GM23338 (cell line): ENCODE data around the gene ITLN1. TPM values are rescaled to one million over a fixed set of nuclear protein-coding genes. Genes with fewer than 3 reads are reported as not detected.

Experiments used
- ATAC-seq: fragments of 200-7000 bp; cut with Tn5 transposase; 3 replicates; pipeline ENCODE4 v1.9.1; 2020
- DNase-seq: peaks from one replicate; pipeline ENCODE4 v3.0.0-alpha.2; 2015; ENCODE audit warnings: low spot score
- H2AFZ ChIP-seq: fragments of 200-600 bp; sonication (generic); 2 replicates; pipeline ENCODE4 v1.8.0; 2016; ENCODE audit warnings: antibody characterized with exemption, mild to moderate bottlenecking, moderate library complexity
- H3F3A ChIP-seq: fragments of 200-600 bp; sonication (generic); replicated peaks from 2 replicates; pipeline ENCODE4 v1.8.0; 2017; ENCODE audit warnings: antibody characterized with exemption, mixed run types, low read depth
- H3K27ac ChIP-seq: fragments of 200-600 bp; sonication (generic); 2 replicates; pipeline ENCODE4 v1.6.1; 2016; ENCODE audit warnings: low read depth
- H3K27me3 ChIP-seq: fragments of 200-600 bp; sonication (generic); 2 replicates; pipeline ENCODE4 v1.8.0; 2016; ENCODE audit warnings: mild to moderate bottlenecking, mixed run types, moderate library complexity; ENCODE audit not compliant: insufficient read depth
- H3K36me3 ChIP-seq: fragments of 200-600 bp; sonication (generic); 2 replicates; pipeline ENCODE4 v1.8.0; 2016; ENCODE audit warnings: mild to moderate bottlenecking; ENCODE audit not compliant: insufficient read depth
- H3K4me1 ChIP-seq: fragments of 200-600 bp; sonication (generic); 2 replicates; pipeline ENCODE4 v1.8.0; 2016; ENCODE audit warnings: mild to moderate bottlenecking, moderate library complexity; ENCODE audit not compliant: insufficient read depth
- H3K4me2 ChIP-seq: fragments of 200-600 bp; sonication (generic); 2 replicates; pipeline ENCODE4 v1.7.1; 2017; ENCODE audit warnings: mixed run types
- H3K4me3 ChIP-seq: fragments of 200-600 bp; sonication (generic); 2 replicates; pipeline ENCODE4 v1.6.1; 2016; ENCODE audit warnings: mixed run types
- H3K79me2 ChIP-seq: fragments of 200-600 bp; sonication (generic); replicated peaks from 2 replicates; pipeline ENCODE4 v1.8.0; 2017; ENCODE audit warnings: mild to moderate bottlenecking; ENCODE audit not compliant: insufficient read depth
- H3K9me2 ChIP-seq: fragments of 200-600 bp; sonication (generic); 2 replicates; pipeline ENCODE4 v1.8.0; 2017; ENCODE audit not compliant: insufficient read depth
- H4K20me1 ChIP-seq: fragments of 200-600 bp; sonication (generic); replicated peaks from 2 replicates; pipeline ENCODE4 v1.8.0; 2017; ENCODE audit warnings: mild to moderate bottlenecking; ENCODE audit not compliant: insufficient read depth
- H3K27ac Mint-ChIP-seq: 2 replicates; pipeline ENCODE4 v1.8.0; 2020; ENCODE audit warnings: inconsistent platforms, mild to moderate bottlenecking, moderate library complexity, mixed read lengths
- H3K27me3 Mint-ChIP-seq: 3 replicates; pipeline ENCODE4 v1.8.0; 2022; ENCODE audit warnings: low read depth, mild to moderate bottlenecking, moderate library complexity, mixed read lengths, inconsistent platforms; ENCODE audit not compliant: insufficient read depth, poor library complexity
- H3K36me3 Mint-ChIP-seq: 3 replicates; pipeline ENCODE4 v1.8.0; 2021; ENCODE audit warnings: low read depth, mild to moderate bottlenecking, inconsistent platforms, moderate library complexity, mixed read lengths
- H3K4me1 Mint-ChIP-seq: 3 replicates; pipeline ENCODE4 v1.8.0; 2020; ENCODE audit warnings: mild to moderate bottlenecking, inconsistent platforms, mixed read lengths
- H3K4me3 Mint-ChIP-seq: 3 replicates; pipeline ENCODE4 v1.8.0; 2021; ENCODE audit warnings: moderate library complexity, mild to moderate bottlenecking, inconsistent platforms, mixed read lengths
- H3K9me3 Mint-ChIP-seq: 3 replicates; pipeline ENCODE4 v1.8.0; 2020; ENCODE audit warnings: moderate library complexity, mild to moderate bottlenecking, inconsistent platforms, mixed read lengths
- CTCF ChIP-seq, 2 experiments: fragments of 200-600 bp in 1 of 2; sonication (generic) in 1 of 2; conservative IDR thresholded peaks; 2 replicates each; pipeline versions ENCODE4 v1.5.1 to v1.6.1; 2016 to 2017; ENCODE audit warnings: antibody characterized with exemption in 2 of 2, low read depth in 2 of 2, mild to moderate bottlenecking in 2 of 2, moderate library complexity in 1 of 2
- ETS1 ChIP-seq: IDR thresholded peaks from 2 replicates; pipeline ENCODE4 v1.6.1; 2016; ENCODE audit warnings: antibody characterized with exemption
- EZH2 ChIP-seq: fragments of 200-600 bp; sonication (generic); IDR thresholded peaks from one replicate; pipeline ENCODE4 v1.8.0; 2017; ENCODE audit warnings: antibody characterized with exemption, mild to moderate bottlenecking, low read depth; ENCODE audit not compliant: unreplicated experiment
- POLR2AphosphoS5 ChIP-seq: IDR thresholded peaks from 2 replicates; pipeline ENCODE4 v1.6.1; 2016; ENCODE audit warnings: antibody characterized with exemption, low read depth
- STAT1 ChIP-seq: IDR thresholded peaks from one replicate; pipeline ENCODE4 v1.6.1; 2016; ENCODE audit warnings: antibody characterized with exemption; ENCODE audit not compliant: unreplicated experiment
- ZNF114 ChIP-seq: fragments of 250-450 bp; sonication (Bioruptor Pico); IDR thresholded peaks from 2 replicates; pipeline ENCODE4 v1.5.0; 2020; ENCODE audit warnings: mild to moderate bottlenecking, moderate library complexity
- ZNF331 ChIP-seq: fragments of 250-450 bp; sonication (Bioruptor Pico); IDR thresholded peaks from 2 replicates; pipeline ENCODE4 v1.5.0; 2020; ENCODE audit warnings: low read depth, mild to moderate bottlenecking, moderate library complexity
- ZNF462 ChIP-seq: fragments of 250-450 bp; sonication (Bioruptor Pico); IDR thresholded peaks from 2 replicates; pipeline ENCODE4 v1.5.0; 2020; ENCODE audit warnings: mild to moderate bottlenecking, moderate library complexity
- polyA plus RNA-seq: library from polyadenylated mRNA; unstranded; fragments of >200 nt; fragmentation: Nextera tagmentation; extraction: Ambion mirVana; gene quantifications from 2 replicates; pipeline ENCODE4 v1.2.1, GENCODE V29; 2016
- total RNA-seq: library from RNA; depleted of rRNA; stranded (reverse); fragments of >200 nt; shearing (Covaris generic); gene quantifications from 2 replicates; pipeline ENCODE4 v1.2.3, GENCODE V29; 2014

ITLN1 gene
- total and polyA plus RNA-seq, 2 experiments from 2014 or later, result not detected

DNA sequence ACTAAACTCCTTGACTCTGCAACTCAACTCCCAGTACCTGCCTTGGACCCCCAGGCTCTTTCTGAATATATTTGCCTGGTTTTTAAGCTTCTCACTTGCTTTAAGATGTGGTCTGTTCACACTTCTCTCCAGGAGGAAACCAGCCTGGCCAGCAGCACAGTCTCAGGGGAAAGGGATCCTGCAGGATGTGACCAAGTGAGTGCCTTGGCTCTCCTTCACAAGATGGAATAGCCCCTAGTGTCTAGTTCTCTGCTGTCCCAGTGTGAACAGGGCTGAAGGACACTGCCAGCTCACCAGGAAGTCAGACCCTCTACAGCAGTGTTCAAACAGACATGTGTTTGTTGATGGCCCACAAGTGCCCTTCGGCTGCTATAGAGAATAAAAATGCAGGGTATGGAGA lies 55.2 kb downstream of the ITLN1 start:
- Histone ChIP-seq H3K4me3 (no peak overlapping the region), H3K4me1 (peaks cover 5% of the 10 kb centered on the region; the same call in 1 of the 2 replicates), H3K79me2 (no peaks in the 10 kb centered on the region), H3K9me2 (peaks cover 5% of the 10 kb centered on the region; the same call in 1 of the 2 replicates), H3K27me3 (no peaks in the 10 kb centered on the region), H3K27ac (no peak overlapping the region), H3F3A (no peaks in the 10 kb centered on the region), H3K4me2 (no peak overlapping the region), H3K36me3 (no peaks in the 10 kb centered on the region), H4K20me1 (no peaks in the 10 kb centered on the region), H2AFZ (peak overlapping the region; percentile 74)
- Mint-ChIP-seq H3K4me3 (no peak overlapping the region), H3K27ac (no peak overlapping the region), H3K4me1 (peaks cover 12% of the 10 kb centered on the region), H3K36me3 (no peaks in the 10 kb centered on the region), H3K27me3 (peaks cover 9% of the 10 kb centered on the region), H3K9me3 (no peaks in the 10 kb centered on the region)
- TF ChIP-seq POLR2AphosphoS5, result no peak
- TF ChIP-seq STAT1, result no peak
- no peak for TF ChIP-seq EZH2
- no peak for TF ChIP-seq ETS1
- no peak for TF ChIP-seq ZNF331 (CRISPR knock-in tag)
- TF ChIP-seq ZNF114, result no peak
- no peak for ATAC-seq
- DNase-seq, result no peak

GRCh38 chr1:160827418-160827817 lies 57.6 kb downstream of the ITLN1 start:
- H3K9me2 ChIP-seq, result peaks cover 5% of the 10 kb centered on the region; the same call in 1 of the 2 replicates
- ATAC-seq (no peak), DNase-seq (no peak)
- H3K27ac ChIP-seq, result no peak overlapping the region
- 0 out of 2 replicates have a peak overlapping the region, but pooled peaks have one; percentile 18 for H2AFZ ChIP-seq
- no peak overlapping the region for H3K4me2 ChIP-seq
- H3K36me3 ChIP-seq, result no peaks in the 10 kb centered on the region
- Mint-ChIP-seq H3K36me3 (no peaks in the 10 kb centered on the region), H3K4me1 (peaks cover 5% of the 10 kb centered on the region; the same call in 2 of the 3 replicates), H3K27me3 (peaks cover 9% of the 10 kb centered on the region), H3K9me3 (no peaks in the 10 kb centered on the region), H3K27ac (no peak overlapping the region), H3K4me3 (no peak overlapping the region)
- no peak overlapping the region for H3K4me3 ChIP-seq
- H3K79me2 ChIP-seq, result no peaks in the 10 kb centered on the region
- H3K4me1 ChIP-seq, result no peaks in the 10 kb centered on the region
- no peaks in the 10 kb centered on the region for H3K27me3 ChIP-seq
- no peaks in the 10 kb centered on the region for H3F3A ChIP-seq
- H4K20me1 ChIP-seq, result no peaks in the 10 kb centered on the region
- no peak for TF ChIP-seq ZNF462 (CRISPR knock-in tag)
- TF ChIP-seq ZNF331 (CRISPR knock-in tag), result no peak
- no peak for TF ChIP-seq ETS1
- no peak for TF ChIP-seq EZH2
- no peak for TF ChIP-seq POLR2AphosphoS5
- TF ChIP-seq CTCF (conservative IDR thresholded peaks at IDR 0.05; ENCODE audit: low read depth in 2 of 2), result no peak
- no peak for TF ChIP-seq STAT1
- TF ChIP-seq ZNF114, result no peak
